Lower lobe of right lung (tissue), 2 donors: ENCODE results near the gene TENM4. TPM values are rescaled to one million over a fixed set of nuclear protein-coding genes. Genes with fewer than 3 reads are reported as not detected.
A peak's percentile ranks its signal among the peaks of the same experiment; 100 is the strongest.
"Not testable (repeated sequence)": the region's sequence is repeated elsewhere in the genome, so short reads cannot be mapped to it uniquely, and the experiment has no call there.

Experiments
- ATAC-seq, 2 donors: fragments of 200-7000 bp; cut with Tn5 transposase; one replicate each; pipeline ENCODE4 v1.9.1; 2020 to 2022; ENCODE audit warnings: mild to moderate bottlenecking in 2 of 2, moderate library complexity in 2 of 2
- DNase-seq: peaks from one replicate; pipeline ENCODE4 v3.0.0-alpha.2; 2020
- H3K27ac ChIP-seq: fragments of 200-600 bp; one replicate; pipeline ENCODE4 v1.8.0; 2022
- H3K27me3 ChIP-seq: fragments of 200-600 bp; one replicate; pipeline ENCODE4 v1.8.0; 2022; ENCODE audit warnings: low read depth
- H3K36me3 ChIP-seq: fragments of 200-600 bp; one replicate; pipeline ENCODE4 v1.8.0; 2022; ENCODE audit warnings: mild to moderate bottlenecking
- H3K4me1 ChIP-seq: fragments of 200-600 bp; one replicate; pipeline ENCODE4 v1.8.0; 2022
- H3K4me3 ChIP-seq: fragments of 200-600 bp; one replicate; pipeline ENCODE4 v1.8.0; 2022; ENCODE audit warnings: mild to moderate bottlenecking
- H3K9me3 ChIP-seq: fragments of 200-600 bp; one replicate; pipeline ENCODE4 v1.8.0; 2022
- intact Hi-C: fragments of 100-400 bp; cut with DNase I; formaldehyde crosslinking; loops from one replicate; pipeline ENCODE4 v1.11.0; 2022
- total RNA-seq: library from RNA; stranded (reverse); fragmentation: NEBNext Ultra II Directional; extraction: Animal tissue kit (Norgen Biotek cat#: 25700); gene quantifications from one replicate; pipeline ENCODE4 v1.2.1, GENCODE V29; 2021
- TF ChIP-seq, protein P1 (sequence below): fragments of 200-600 bp; IDR thresholded peaks from one replicate; pipeline ENCODE4 v1.8.0; 2022; ENCODE audit warnings: antibody characterized with exemption, mild to moderate bottlenecking
- donor health status: DM: no; HTN: yes; CAD: no; lungs with severe emphysema.

Gene TENM4
- total RNA-seq, 1 donor from 2014 or later = 1.1 TPM

DNA sequence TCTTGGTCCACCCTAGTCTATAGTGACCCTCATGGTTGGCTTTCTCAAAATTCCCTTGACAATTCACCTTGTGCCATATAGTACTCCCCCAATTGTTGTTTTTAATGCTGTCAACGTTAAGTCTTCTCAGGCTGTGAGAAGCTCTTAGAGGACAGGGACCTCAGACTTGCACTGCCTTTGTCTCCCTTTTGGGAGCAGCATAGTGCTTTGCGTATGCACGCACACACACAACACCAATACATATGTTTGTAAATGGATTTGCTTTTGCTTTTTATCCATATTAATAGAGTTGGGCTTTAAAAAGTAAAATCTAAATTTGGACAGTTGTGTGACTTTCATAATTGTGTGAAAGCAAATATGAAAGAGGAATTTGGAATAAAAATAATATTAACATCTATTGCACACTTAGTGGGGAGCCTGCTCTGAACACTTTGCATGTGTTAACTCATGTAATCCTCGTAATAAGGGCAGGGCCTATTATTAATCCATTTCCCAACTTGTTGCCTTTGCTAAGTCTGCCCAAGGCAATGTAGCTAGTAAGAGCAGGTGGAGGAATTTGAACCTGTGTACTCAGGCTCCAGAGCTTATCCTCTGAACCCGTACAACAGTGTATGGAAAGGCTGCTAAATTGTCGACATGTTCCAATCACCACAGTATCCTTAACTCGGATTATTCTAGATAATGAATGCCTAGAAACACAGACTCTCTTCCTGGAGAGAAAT is 608.4 kb downstream of the TENM4 start:
- TF ChIP-seq, protein P1, sequence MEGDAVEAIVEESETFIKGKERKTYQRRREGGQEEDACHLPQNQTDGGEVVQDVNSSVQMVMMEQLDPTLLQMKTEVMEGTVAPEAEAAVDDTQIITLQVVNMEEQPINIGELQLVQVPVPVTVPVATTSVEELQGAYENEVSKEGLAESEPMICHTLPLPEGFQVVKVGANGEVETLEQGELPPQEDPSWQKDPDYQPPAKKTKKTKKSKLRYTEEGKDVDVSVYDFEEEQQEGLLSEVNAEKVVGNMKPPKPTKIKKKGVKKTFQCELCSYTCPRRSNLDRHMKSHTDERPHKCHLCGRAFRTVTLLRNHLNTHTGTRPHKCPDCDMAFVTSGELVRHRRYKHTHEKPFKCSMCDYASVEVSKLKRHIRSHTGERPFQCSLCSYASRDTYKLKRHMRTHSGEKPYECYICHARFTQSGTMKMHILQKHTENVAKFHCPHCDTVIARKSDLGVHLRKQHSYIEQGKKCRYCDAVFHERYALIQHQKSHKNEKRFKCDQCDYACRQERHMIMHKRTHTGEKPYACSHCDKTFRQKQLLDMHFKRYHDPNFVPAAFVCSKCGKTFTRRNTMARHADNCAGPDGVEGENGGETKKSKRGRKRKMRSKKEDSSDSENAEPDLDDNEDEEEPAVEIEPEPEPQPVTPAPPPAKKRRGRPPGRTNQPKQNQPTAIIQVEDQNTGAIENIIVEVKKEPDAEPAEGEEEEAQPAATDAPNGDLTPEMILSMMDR = no peak
- intact Hi-C loops = no loop called here
- ATAC-seq (no peak), DNase-seq (no peak)
- no peaks in the 10 kb centered on the region for H3K36me3 ChIP-seq
- H3K9me3 ChIP-seq = no peaks in the 10 kb centered on the region
- no peaks in the 10 kb centered on the region for H3K4me1 ChIP-seq
- no peak overlapping the region for H3K4me3 ChIP-seq
- H3K27ac ChIP-seq = no peak overlapping the region
- no peaks in the 10 kb centered on the region for H3K27me3 ChIP-seq

DNA sequence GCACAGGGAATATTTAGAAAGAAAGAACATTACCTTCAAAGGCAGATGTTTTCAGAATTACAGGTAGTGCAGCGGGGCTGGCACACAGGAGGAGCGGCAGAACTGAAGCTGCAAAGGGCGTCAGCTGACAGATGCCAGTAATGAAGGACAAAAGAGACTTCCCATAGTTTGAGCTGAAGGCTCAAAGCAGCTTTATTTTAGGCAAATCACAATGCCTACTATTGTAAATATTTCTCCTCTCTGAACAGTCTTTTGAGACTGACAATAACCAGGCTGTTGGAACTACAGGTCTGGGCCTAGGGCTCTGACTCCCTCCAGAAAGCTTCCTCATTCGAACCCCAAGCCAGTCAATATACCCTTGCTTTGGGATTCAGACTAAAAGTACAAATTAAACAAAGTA is 609.3 kb downstream of the TENM4 start:
- Histone ChIP-seq H3K36me3 (no peaks in the 10 kb centered on the region), H3K27ac (no peak overlapping the region), H3K9me3 (no peaks in the 10 kb centered on the region), H3K27me3 (no peaks in the 10 kb centered on the region), H3K4me1 (no peaks in the 10 kb centered on the region), H3K4me3 (no peak overlapping the region)
- DNase-seq (no peak), ATAC-seq (no peak)
- intact Hi-C loops = no loop called here
- TF ChIP-seq, protein P1 = no peak

DNA sequence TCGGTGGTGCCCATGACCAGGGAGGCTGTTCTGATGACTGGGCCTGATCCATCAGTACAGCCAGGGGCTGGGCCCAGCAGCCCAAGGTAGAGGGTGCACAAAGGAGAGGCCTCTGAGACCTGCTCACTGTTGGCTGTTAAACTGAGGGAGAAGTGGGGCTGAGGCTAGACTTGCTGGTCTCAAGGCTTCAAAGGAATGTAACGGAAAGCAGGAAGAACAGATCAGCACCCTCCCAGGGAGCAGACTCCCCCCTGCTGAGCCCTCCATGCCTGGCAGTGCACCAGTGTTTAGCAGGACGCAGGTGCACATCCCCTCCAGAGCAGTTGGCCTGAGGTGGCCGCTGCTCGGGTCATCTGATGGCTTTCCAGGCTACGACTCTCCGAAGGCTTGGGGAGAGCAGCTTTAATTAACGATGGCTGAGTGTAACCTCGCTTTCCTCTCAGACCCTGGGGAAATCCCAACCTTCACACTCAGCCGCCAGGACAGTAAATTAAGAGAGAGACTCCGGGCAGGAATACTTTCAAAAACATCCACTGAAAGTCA is 610.5 kb downstream of the TENM4 start:
- intact Hi-C loops = no loop called here
- ATAC-seq (no peak), DNase-seq (no peak)
- Histone ChIP-seq H3K36me3 (no peaks in the 10 kb centered on the region), H3K27ac (no peak overlapping the region), H3K4me3 (no peak overlapping the region), H3K4me1 (no peaks in the 10 kb centered on the region), H3K27me3 (no peaks in the 10 kb centered on the region), H3K9me3 (no peaks in the 10 kb centered on the region)
- TF ChIP-seq, protein P1 = no peak

DNA sequence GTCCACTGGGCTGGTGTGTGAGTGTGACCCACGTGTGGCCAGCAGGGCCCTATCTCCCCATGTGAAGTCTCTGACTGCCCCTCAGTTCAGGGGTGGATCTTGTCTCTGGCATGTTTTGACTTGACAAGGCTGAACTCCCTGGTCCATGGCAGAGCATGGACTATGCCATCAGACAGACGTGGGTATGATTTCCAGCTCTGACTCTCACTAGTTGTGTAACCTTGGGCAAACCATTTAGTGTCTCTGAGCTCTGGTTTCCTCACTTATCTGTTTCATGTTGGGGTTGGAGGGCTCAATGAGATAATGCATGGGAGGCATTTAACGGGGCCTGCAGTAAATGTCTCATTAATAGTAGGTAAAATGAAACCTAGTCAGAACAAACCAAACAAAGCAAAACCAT is 611.7 kb downstream of the TENM4 start:
- H3K27ac ChIP-seq = peak overlapping the region; percentile 34
- H3K4me3 ChIP-seq = no peak overlapping the region
- no peaks in the 10 kb centered on the region for H3K9me3 ChIP-seq
- H3K36me3 ChIP-seq = no peaks in the 10 kb centered on the region
- H3K27me3 ChIP-seq = no peaks in the 10 kb centered on the region
- TF ChIP-seq, protein P1 = no peak
- intact Hi-C loops = no loop called here
- DNase-seq (no peak), ATAC-seq (no peak)
- peaks cover under 1% of the 10 kb centered on the region for H3K4me1 ChIP-seq

DNA sequence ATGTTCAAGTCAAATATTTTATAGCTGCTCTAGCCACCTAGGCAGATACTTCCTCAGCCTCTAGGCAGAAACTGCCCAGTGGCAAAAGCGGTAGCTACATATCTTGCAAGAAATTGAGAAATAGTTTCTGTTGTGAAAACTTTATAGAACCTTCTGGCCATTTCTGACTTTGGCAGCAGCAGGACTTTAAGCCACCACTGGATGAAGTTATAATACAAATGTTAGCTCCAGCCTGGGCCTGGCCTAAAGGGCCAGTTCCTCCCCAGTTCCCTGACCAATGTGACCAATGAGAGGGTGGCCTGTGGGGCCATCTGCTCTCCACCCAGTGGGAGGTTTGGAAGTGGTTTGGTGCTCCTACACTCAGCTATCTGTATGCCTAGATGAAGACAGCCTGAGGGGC is 612.2 kb downstream of the TENM4 start:
- H3K27me3 ChIP-seq = no peaks in the 10 kb centered on the region
- H3K27ac ChIP-seq = peak overlapping the region; percentile 34
- ATAC-seq (peak; percentile 35 to 67), DNase-seq (no peak)
- H3K9me3 ChIP-seq = no peaks in the 10 kb centered on the region
- H3K4me3 ChIP-seq = no peak overlapping the region
- TF ChIP-seq, protein P1 = no peak
- H3K36me3 ChIP-seq = no peaks in the 10 kb centered on the region
- peaks cover 3% of the 10 kb centered on the region for H3K4me1 ChIP-seq
- intact Hi-C loops = no loop called here

DNA sequence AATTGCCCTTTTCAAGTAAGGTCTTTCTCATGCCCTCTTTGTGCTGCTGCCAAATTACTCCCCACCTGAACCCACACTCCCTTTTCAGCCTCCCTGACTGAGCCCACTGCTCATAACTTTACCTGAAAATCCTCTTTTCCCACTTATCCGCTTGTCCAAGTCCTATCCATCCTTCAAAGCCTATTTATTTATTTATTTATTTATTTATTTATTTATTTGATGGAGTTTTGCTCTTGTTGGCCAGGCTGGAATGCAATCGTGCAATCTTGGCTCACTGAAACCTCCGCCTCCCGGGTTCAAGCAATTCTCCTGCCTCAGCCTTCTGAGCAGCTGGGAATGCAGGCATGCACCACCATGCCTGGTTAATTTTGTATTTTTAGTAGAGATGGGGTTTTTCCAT is 613.5 kb downstream of the TENM4 start:
- H3K27ac ChIP-seq, H3K4me1 ChIP-seq, H3K4me3 ChIP-seq, intact Hi-C loops, H3K9me3 ChIP-seq, H3K27me3 ChIP-seq, DNase-seq, ATAC-seq, H3K36me3 ChIP-seq: not testable (repeated sequence)
